ENCODE measurements around the gene BEND3. TPM values are rescaled to one million over a fixed set of nuclear protein-coding genes. Genes with fewer than 3 reads are reported as not detected.

BEND3 gene
- polyA plus RNA-seq, 2 of the 4 experiments (the other 2 are of a cell fraction), result 2.2 to 2.3 TPM

GRCh38 chr6:107128175-107128574 is 12.9 kb upstream of the BEND3 start:
- no peak for ATAC-seq
- ChIA-PET CTCF (interaction anchor here (0.6 kb wide), 1 partner anchor 14 kb away, joined by 4 read pairs; no protein-coding TSS in a partner anchor), POLR2A (no interaction called here)
- WGBS (ENCODE audit: missing lambda C conversion rate), result 82% methylated on average over 1 of the region's 1 CpG
- H3K4me2 ChIP-seq, result no peak overlapping the region
- H3K4me3 ChIP-seq, result no peak overlapping the region
- TF ChIP-seq KDM1A (IDR thresholded peaks at IDR 0.05; ENCODE audit: low read depth) (no peak), PHF8 (IDR thresholded peaks at IDR 0.05; ENCODE audit: borderline replicate concordance, low read depth) (no peak), ZSCAN20 (CRISPR knock-in tag; IDR thresholded peaks at IDR 0.05) (no peak), HEYL (CRISPR knock-in tag; IDR thresholded peaks at IDR 0.05) (no peak), CHD2 (IDR thresholded peaks at IDR 0.05; ENCODE audit: low read length, partially characterized antibody) (no peak), FOSB (CRISPR knock-in tag; IDR thresholded peaks at IDR 0.05) (no peak), RNF2 (IDR thresholded peaks at IDR 0.05; ENCODE audit: borderline replicate concordance, low read depth) (no peak), BCL3 (IDR thresholded peaks at IDR 0.05) (no peak), RARB (CRISPR knock-in tag; IDR thresholded peaks at IDR 0.05) (no peak), KDM5A (IDR thresholded peaks at IDR 0.05) (no peak)
- TF ChIP-seq, protein P1, sequence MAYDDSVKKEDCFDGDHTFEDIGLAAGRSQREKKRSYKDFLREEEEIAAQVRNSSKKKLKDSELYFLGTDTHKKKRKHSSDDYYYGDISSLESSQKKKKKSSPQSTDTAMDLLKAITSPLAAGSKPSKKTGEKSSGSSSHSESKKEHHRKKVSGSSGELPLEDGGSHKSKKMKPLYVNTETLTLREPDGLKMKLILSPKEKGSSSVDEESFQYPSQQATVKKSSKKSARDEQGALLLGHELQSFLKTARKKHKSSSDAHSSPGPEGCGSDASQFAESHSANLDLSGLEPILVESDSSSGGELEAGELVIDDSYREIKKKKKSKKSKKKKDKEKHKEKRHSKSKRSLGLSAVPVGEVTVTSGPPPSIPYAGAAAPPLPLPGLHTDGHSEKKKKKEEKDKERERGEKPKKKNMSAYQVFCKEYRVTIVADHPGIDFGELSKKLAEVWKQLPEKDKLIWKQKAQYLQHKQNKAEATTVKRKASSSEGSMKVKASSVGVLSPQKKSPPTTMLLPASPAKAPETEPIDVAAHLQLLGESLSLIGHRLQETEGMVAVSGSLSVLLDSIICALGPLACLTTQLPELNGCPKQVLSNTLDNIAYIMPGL (CRISPR knock-in tag; IDR thresholded peaks at IDR 0.05; ENCODE audit: borderline replicate concordance), result no peak
- no peak for FAIRE-seq
- no peaks in the 10 kb centered on the region for H3K9me3 ChIP-seq
- H3K27ac ChIP-seq, result no peak overlapping the region
- no peaks in the 10 kb centered on the region for H3K4me1 ChIP-seq
- DNase-seq (ENCODE audit: low read depth in 1 of 2, low spot score in 1 of 2), result no peak

DNA sequence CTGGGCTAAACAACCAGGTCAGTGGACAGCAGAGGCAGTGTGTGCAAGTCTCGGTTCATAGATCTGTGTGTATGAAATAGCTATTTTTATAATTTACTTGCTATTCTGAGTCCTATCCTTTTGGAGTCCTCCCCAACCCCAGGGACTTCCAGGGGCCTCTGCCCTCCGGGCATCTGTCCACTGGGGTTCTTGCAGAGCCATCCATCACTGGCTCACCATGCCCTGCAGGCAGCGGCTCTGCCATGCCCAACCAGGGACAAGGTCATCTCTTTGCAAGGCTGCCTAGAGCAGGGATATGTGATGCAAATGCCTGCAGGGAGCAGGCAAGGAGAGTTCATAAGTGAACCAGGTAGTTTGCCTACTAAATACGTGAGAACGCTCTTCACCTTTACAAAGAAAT is 10.5 kb upstream of the BEND3 start:
- H3K4me3 ChIP-seq, result no peak overlapping the region
- H3K4me2 ChIP-seq, result no peak overlapping the region
- TF ChIP-seq ZNF302 (CRISPR knock-in tag; IDR thresholded peaks at IDR 0.05), result no peak
- TF ChIP-seq HOXB5 (CRISPR knock-in tag; IDR thresholded peaks at IDR 0.05), result no peak
- TF ChIP-seq, protein P2, sequence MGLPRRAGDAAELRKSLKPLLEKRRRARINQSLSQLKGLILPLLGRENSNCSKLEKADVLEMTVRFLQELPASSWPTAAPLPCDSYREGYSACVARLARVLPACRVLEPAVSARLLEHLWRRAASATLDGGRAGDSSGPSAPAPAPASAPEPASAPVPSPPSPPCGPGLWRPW (IDR thresholded peaks at IDR 0.05), result no peak
- TF ChIP-seq FOSL2 (IDR thresholded peaks at IDR 0.05), result no peak
- no peak for TF ChIP-seq FOSL2 (CRISPR knock-in tag; IDR thresholded peaks at IDR 0.05)
- no peak for TF ChIP-seq RCOR1 (IDR thresholded peaks at IDR 0.05; ENCODE audit: low read depth, low read length)
- no peak for TF ChIP-seq EHMT2 (IDR thresholded peaks at IDR 0.05; ENCODE audit: low read depth)
- TF ChIP-seq ESRRA (IDR thresholded peaks at IDR 0.05; ENCODE audit: borderline replicate concordance, low read length), result no peak
- TF ChIP-seq NPAS2 (CRISPR knock-in tag; IDR thresholded peaks at IDR 0.05; ENCODE audit: borderline replicate concordance), result no peak
- no peak for TF ChIP-seq JUNB (IDR thresholded peaks at IDR 0.05)
- no peak for TF ChIP-seq CEBPB (IDR thresholded peaks at IDR 0.05)
- no peak for TF ChIP-seq KDM5A (IDR thresholded peaks at IDR 0.05)
- no peak for TF ChIP-seq MAFK (IDR thresholded peaks at IDR 0.05; ENCODE audit: partially characterized antibody)
- no peak overlapping the region for H3K27ac ChIP-seq
- WGBS (ENCODE audit: missing lambda C conversion rate), result 69% methylated on average over 5 of the region's 5 CpGs
- DNase-seq (ENCODE audit: low read depth in 1 of 2, low spot score in 1 of 2), result no peak
- H3K9me3 ChIP-seq, result no peaks in the 10 kb centered on the region
- ChIA-PET POLR2A (no interaction called here), CTCF (interaction anchor here (0.7 to 2.7 kb wide), 2 partner anchors 10 to 578 kb away, joined by 3 to 7 read pairs; partner anchors contain the start of gene BEND3)
- H3K4me1 ChIP-seq, result no peaks in the 10 kb centered on the region
- no peak for ATAC-seq
- no peak for FAIRE-seq
